Chondrocyte (in vitro differentiated cells): Measurements from ENCODE around the gene THBS1. TPM values are rescaled to one million over a fixed set of nuclear protein-coding genes. Genes with fewer than 3 reads are reported as not detected.
A peak's percentile ranks its signal among the peaks of the same experiment; 100 is the strongest.

Experiments used
- DNase-seq: peaks from one replicate; pipeline ENCODE4 v3.0.0; 2021; ENCODE audit warnings: mixed read lengths, low spot score
- H3K27ac Mint-ChIP-seq: one replicate; pipeline ENCODE4 v1.8.0; 2021; ENCODE audit warnings: mild to moderate bottlenecking, moderate library complexity, mixed read lengths; ENCODE audit not compliant: unreplicated experiment
- H3K27me3 Mint-ChIP-seq: 2 replicates; pipeline ENCODE4 v1.8.0; 2021; ENCODE audit warnings: low read depth, mixed read lengths
- H3K36me3 Mint-ChIP-seq: 2 replicates; pipeline ENCODE4 v1.8.0; 2021; ENCODE audit warnings: low read depth, mixed read lengths
- H3K4me1 Mint-ChIP-seq: 2 replicates; pipeline ENCODE4 v1.8.0; 2021; ENCODE audit warnings: low read depth, mild to moderate bottlenecking, mixed read lengths
- H3K4me3 Mint-ChIP-seq: one replicate; pipeline ENCODE4 v1.8.0; 2021; ENCODE audit warnings: mild to moderate bottlenecking, moderate library complexity, mixed read lengths; ENCODE audit not compliant: unreplicated experiment
- H3K9me3 Mint-ChIP-seq: 2 replicates; pipeline ENCODE4 v1.8.0; 2021; ENCODE audit warnings: low read depth, mixed read lengths
- CTCF ChIP-seq: fragments of 200-600 bp; sonication (generic); IDR thresholded peaks from 2 replicates; pipeline ENCODE4 v1.5.0; 2021; ENCODE audit warnings: antibody characterized with exemption, mild to moderate bottlenecking, moderate library complexity
- total RNA-seq: library from RNA; stranded (reverse); gene quantifications from 3 replicates; pipeline ENCODE4 v1.2.1, GENCODE V29; 2021

Gene THBS1
- total RNA-seq, 1 donor from 2014 or later: 2,361 TPM

- no peak for DNase-seq
- TF ChIP-seq CTCF: no peak
- peak overlapping the region; percentile 53 for H3K4me3 Mint-ChIP-seq
- peaks cover 98% of the 10 kb centered on the region for H3K4me1 Mint-ChIP-seq
- no peaks in the 10 kb centered on the region for H3K9me3 Mint-ChIP-seq
- H3K36me3 Mint-ChIP-seq: peaks cover 88% of the 10 kb centered on the region
- no peaks in the 10 kb centered on the region for H3K27me3 Mint-ChIP-seq
- peak overlapping the region; percentile 81 for H3K27ac Mint-ChIP-seq
Observed at GRCh38 chr15:39589193-39589814, 8.4 kb downstream of the THBS1 start.

GRCh38 chr15:39589815-39590644, 9.2 kb downstream of the THBS1 start:
- peaks cover 84% of the 10 kb centered on the region for H3K36me3 Mint-ChIP-seq
- no peak for TF ChIP-seq CTCF
- no peak for DNase-seq
- H3K27me3 Mint-ChIP-seq: no peaks in the 10 kb centered on the region
- H3K4me3 Mint-ChIP-seq: peak overlapping the region; percentile 33
- peaks cover 95% of the 10 kb centered on the region for H3K4me1 Mint-ChIP-seq
- H3K27ac Mint-ChIP-seq: peak overlapping the region; percentile 81
- H3K9me3 Mint-ChIP-seq: no peaks in the 10 kb centered on the region

GRCh38 chr15:39591141-39591895, 10.4 kb downstream of the THBS1 start:
- no peak for DNase-seq
- TF ChIP-seq CTCF: no peak
- Mint-ChIP-seq H3K4me1 (peaks cover 93% of the 10 kb centered on the region), H3K9me3 (no peaks in the 10 kb centered on the region), H3K36me3 (peaks cover 83% of the 10 kb centered on the region), H3K27ac (peak overlapping the region; percentile 72), H3K27me3 (no peaks in the 10 kb centered on the region), H3K4me3 (peak overlapping the region; percentile 31)

- DNase-seq: no peak
- H3K36me3 Mint-ChIP-seq: peaks cover 82% of the 10 kb centered on the region
- H3K27ac Mint-ChIP-seq: peak overlapping the region; percentile 72
- no peaks in the 10 kb centered on the region for H3K27me3 Mint-ChIP-seq
- no peak overlapping the region for H3K4me3 Mint-ChIP-seq
- no peak for TF ChIP-seq CTCF
- peaks cover 92% of the 10 kb centered on the region for H3K4me1 Mint-ChIP-seq
- H3K9me3 Mint-ChIP-seq: no peaks in the 10 kb centered on the region
Observed at GRCh38 chr15:39591896-39592315, 11.0 kb downstream of the THBS1 start.

GRCh38 chr15:39592500-39592899, 11.6 kb downstream of the THBS1 start:
- TF ChIP-seq CTCF: no peak
- peak overlapping the region; percentile 72 for H3K27ac Mint-ChIP-seq
- peak overlapping the region; percentile 47 for H3K4me3 Mint-ChIP-seq
- H3K4me1 Mint-ChIP-seq: peaks cover 87% of the 10 kb centered on the region
- DNase-seq: no peak
- H3K9me3 Mint-ChIP-seq: no peaks in the 10 kb centered on the region
- H3K36me3 Mint-ChIP-seq: peaks cover 79% of the 10 kb centered on the region
- H3K27me3 Mint-ChIP-seq: no peaks in the 10 kb centered on the region
